HPDE6-E6E7 (cell line): Measurements from ENCODE around the gene STK32B.
"Not testable (repeated sequence)": the region's sequence is repeated elsewhere in the genome, so short reads cannot be mapped to it uniquely, and the experiment has no call there.

Source experiments
- DNase-seq: peaks from one replicate; pipeline ENCODE4 v3.0.0; 2011; ENCODE audit warnings: missing footprints; ENCODE audit errors: extremely low spot score

Gene STK32B

DNA sequence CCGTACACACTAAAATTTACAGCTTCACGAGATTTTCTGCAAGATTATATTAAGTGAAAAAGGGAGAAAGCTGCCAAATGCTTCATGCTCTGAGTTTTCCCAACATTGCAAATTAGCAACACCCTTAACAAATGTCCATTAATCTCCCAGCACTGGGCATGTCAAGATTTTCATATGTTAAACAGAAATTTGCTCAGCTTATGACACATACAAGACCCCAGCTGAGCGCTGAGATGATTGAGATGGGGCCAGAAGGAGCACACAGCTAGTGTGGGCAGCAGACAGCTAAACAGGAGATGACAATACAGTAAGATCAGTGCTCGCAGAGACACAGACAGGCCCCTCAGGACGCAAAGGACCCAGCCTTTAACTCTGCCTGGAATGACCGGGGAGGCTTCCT is 208.8 kb downstream of the STK32B start:
- no peak for DNase-seq

DNA sequence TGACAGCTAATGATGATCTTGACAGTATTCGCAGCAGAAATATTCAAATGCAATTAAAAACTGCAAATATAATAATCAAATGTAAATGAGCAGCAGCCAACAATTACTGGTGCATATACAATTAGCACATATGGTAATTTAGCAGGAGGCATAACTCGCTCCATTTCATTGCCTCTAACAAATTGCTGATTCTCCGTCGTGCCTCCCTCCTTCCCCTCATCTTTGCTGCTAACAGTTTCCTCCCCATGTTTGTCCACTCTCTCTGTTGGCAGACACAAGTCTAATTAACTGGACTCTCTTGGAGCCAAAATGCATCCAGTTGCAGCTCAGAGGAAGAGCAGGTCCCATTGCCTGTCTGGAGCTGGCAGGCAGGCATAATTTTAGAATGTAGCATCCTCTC is 210.6 kb downstream of the STK32B start:
- no peak for DNase-seq

DNA sequence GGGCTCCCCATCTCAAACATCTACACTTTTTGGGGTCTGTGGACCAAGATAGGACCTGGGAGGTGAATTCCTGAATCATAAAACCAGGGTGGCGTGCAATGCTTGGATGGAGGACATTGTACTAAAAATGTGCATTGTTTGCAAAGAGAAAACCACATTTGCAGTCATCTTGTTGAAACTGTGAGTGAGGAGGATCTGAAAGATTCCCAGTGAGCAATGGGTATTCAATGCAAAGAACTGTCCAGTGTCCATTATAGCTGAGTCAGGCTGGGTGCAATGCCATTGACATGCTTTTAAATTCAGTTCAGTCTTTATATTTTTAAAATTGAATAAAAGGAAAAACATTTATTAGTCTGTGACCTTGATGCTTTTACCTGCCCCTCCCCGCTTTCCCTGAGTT is 215.7 kb downstream of the STK32B start:
- no peak for DNase-seq

DNA sequence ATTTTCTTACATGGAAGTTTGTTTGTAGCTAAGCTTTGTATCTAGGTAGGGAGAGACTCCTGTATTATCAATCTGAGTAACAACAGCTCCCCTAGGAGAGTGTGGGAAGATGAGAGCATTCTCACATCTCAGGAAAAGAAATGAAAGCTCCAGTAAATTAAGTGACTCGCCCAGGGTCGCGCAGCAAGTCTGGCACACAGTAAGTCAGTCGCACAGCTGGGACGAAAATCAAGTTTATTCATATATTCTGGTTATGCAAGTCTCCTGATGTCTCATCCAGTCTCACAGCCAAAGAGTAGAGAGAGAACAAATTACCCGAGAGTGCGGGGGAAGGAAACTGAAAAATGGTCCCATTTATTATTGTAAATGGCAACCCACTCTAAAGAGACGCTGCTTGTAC is 216.1 kb downstream of the STK32B start:
- no peak for DNase-seq

DNA sequence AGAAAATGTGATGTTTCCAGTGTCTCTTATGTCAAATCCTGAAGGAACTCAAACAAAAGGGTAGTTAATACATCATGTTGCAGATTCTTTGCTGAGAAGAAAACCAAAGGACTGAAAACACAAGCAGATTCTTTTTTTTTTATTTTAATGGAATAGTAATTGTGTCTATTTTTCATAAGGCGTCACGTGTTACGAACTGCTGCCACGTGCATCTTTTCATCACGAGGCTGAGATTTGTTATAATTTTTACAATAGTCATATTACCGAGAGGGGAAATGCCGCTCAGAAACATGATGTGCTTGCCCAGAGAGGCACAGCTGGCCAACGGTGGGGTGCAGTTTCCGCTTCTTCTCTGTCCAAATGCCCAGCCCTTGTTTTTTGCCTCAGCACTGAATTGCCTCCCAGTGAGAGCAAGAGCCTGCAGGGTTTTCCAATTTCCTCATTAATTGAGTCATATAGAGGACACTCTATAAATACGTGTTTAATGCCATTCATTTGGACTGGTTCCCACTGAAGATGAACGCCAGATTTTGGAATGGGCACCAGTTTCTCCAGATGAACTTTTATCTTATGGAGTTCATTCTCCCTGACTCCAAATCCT is 225.3 kb downstream of the STK32B start:
- DNase-seq, result no peak

DNA sequence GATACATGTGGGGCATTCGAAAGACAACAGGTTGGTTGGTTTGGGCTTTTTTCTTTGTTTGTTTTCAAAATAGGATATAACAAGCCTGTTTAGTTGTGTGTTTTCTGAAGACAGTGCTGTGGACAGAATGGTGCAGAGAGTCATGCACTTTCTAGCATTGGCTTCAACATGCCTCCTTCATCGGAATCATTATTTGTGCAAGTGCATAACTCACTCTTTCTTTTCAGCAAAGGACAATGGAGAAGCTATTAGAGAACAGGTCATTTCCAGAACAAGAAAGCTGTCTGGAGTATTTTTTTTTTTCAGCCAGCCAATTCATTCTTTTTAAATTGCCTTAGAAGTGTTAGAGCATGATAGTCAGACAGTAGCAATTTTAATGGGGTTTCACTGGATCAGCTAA is 225.8 kb downstream of the STK32B start:
- DNase-seq, result no peak

DNA sequence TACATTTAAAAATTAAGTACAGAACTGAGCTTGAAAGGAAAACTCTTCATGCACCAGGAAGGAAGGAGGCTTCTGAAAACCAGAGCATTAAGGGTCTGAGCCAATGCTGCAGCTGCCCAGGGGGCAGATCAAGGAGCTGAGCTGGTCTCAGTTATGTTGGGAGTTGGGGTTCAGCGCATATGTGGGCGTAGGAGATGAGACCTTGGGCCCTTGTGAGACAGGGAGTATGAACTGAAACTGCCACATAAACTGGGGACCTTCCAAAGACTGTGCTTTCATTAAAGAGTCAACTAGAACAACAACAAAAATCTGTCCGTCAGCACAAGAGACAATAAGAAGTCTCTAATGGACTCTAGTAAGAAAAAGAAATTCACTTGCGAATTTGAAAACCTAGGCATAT is 226.9 kb downstream of the STK32B start:
- no peak for DNase-seq

DNA sequence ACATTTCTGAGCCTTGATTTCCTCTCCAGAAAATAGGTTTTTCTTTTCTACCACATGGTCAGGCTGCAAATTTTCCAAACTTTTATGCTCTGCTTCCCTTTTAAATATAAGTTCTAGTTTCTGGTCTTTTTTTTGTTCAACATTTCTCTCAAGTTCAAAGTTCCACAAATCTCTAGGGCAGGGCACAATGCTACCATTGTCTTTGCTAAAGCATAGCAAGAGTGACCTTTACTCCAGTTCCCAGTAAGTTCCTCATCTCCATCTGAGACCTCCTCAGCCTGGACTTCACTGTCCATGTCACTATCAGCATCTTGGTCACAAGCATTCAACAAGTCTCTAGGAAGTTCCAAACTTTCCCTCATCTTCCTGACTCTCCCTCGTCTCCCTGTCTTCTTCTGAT is 228.8 kb downstream of the STK32B start:
- not testable (repeated sequence) for DNase-seq

DNA sequence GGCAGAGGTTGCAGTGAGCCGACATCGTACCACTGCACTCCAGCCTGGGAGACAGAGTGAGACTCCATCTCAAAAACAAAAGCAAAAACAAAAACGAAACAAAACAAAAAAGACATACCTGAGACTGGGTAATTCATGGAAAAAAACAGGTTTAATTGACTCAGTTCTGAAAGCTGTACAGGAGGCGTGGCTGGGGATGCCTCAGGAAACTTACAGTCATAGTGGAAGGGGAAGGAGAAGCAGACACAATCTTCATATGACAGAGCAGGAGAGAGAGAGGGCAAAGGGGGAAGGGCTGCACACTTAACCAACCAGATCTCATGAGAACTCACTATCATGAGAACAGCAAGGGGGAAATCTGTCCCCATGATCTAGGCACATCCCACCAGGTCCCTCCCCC is 229.5 kb downstream of the STK32B start:
- DNase-seq, result no peak

DNA sequence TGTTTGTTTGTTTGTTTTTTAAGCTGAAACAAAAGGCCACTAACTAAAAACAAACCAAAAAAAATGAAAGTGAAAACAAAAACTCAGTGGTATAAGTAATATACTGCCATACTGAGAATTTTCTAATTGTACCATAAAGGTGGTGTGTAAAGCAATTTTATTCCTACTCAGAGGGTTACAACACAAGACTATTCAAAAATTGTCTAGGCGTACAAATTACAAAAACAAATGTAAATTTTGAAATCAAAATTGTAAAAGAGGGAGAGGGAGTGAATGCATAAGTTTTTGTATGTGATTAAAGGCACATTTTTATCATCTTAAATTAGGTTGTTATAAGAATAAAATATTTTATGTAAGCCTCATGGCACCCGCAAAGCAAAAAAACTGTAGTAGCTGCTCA is 232.6 kb downstream of the STK32B start:
- DNase-seq, result no peak

DNA sequence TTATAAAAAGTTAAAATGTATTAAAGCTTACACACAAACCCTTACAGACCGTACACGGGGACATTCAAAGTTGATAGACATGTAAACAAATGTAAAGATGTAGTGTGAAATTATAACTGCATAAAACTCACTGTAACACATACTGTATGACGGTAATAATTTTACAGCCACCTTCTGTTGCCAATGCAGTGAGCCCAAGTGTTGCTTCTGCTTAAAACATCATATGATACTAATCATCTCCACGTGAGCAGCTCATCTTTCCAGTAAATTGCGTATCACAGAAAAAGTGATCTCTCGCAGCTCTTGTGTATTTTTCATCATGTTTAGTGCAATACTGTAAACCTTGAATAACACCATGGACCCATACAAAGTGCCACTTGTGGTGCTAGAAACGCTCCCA is 233.2 kb downstream of the STK32B start:
- no peak for DNase-seq

DNA sequence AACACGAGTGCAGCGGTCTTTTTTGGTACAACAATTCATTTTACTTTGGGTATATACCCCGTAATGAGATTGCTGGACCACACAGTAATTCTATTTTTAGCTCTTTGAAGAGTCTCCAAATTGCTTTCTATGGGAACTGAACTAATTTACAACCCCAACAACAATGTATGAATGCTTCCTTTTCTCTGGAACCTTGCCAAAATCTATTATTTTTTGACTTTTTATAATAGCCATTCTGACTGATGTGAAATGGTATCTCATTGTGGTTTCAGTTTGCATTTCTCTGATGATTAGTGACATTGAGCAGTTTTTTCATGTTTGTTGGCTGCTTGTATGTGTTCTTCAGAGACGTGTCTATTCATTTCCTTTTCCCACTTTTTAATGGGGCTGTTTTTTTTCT is 240.8 kb downstream of the STK32B start:
- no peak for DNase-seq

DNA sequence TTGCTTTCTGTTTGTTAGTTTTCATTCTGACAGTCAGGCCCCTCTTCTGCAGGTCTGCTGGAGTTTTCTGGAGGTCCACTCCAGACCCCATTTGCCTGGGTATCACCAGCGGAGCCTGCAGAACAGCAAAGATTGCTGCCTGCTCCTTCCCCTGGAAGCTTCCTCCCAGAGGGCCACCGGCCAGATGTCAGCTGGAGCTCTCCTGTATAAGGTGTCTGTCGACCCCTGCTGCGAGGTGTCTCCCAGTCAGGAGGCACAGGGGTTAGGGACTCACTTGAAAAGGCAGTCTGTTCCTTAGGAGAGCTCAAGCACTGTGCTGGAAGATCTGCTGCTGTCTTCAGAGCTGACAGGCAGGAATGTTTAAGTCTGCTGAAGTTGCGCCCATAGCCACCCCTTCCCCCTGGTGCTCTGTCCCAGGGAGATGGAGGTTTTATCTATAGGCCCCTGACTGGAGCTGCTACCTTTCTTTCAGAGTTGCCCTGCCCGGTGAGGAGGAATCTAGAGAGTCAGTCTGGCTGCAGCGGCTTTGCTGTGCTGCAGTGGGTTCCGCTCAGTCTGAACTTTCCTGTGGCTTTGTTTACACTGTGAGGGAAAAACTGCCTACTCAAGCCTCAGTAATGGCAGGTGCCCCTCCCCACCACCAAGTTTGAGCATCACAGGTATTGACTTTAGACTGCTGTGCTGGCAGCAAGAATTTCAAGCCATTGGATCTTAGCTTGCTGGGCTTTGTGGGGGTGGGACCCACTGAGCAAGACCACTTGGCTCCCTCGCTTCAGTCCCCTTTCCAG is 246.9 kb downstream of the STK32B start:
- DNase-seq, result not testable (repeated sequence)

DNA sequence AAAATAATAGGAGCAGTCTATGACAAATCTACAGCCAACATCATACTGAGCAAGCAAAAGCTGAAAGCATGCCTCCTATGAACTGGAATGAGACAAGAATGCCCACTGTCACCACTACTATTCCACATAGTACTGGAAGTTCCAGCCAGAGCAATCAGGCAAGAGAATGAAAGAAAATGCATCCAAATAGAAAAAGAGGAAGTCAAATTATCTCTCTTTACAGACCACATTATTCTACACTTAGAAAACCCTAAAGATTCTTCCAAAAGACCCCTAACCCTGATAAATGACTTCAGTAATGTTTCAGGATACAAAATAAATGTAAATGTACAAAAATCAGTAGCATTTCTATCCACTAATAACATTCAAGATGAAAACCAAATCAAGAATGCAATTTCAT is 249.0 kb downstream of the STK32B start:
- DNase-seq, result no peak

DNA sequence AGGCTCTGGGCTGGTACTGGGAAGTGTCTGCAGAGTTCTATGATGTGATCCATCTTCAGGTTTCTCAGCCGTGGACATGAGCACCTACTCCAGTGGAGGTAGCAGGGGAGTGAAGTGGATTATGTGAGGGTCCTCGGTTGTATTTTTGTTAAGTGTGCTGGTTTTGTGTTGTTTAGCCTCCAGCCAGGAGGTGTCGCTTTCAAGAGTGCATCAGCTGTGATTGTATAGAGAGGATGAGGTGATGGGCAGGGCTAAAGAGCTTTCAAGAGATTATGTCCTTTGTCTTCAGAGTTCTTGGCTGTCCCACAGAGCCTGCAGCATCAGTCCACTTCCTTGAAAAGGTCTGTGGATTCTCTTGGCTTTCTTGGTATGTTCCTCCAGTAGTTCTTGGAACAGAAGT is 256.6 kb downstream of the STK32B start:
- no peak for DNase-seq

DNA sequence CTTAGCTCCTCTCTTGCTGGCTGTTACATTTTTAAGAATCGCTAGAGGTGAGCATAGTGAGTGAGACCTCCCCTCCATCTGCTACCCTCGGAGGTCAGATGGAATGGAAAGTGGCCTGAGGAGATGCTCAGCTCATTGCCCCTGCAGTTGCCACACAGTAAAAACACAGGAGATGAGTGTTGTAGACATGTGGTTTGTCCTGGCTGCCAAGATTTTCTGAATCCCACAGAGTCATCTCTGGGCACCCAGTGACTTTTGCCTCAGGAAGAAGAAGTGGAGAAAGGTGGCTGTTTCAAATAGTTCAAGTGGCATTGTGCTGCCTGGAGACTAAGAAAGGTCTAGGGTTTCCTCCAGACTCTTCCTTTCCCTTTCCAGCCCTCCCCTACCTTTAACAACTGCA is 271.0 kb downstream of the STK32B start:
- DNase-seq, result no peak

DNA sequence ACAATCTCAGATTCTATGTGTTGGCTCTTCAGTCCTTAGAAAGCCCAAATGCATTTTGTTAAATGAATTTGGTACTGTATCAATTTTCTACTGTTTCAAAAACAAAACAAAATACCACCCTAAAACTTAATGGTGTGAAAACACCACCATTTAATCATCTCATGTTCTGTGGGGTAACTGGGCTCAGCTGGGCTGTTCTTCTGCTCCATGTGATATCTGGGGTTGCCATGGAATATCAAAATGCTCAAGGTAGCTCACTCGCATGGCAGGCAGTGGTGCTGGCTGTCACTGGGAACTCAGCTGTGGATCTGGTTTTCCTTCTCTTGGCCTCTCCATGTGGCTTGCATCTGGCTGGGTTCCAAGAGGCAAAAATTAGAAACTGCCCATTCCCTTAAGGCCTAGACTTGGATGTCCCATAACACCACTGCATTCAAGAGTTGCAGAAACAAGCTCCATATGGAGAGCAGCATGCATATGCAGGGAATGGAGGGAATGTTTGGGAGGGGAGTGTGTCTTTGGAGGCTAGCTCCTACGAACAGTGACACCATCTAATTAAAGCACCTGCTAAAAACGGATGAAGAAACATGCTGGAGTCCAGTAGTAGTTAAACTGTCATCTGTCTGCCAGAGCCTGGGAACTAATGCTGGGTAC is 279.2 kb downstream of the STK32B start:
- DNase-seq, result no peak

DNA sequence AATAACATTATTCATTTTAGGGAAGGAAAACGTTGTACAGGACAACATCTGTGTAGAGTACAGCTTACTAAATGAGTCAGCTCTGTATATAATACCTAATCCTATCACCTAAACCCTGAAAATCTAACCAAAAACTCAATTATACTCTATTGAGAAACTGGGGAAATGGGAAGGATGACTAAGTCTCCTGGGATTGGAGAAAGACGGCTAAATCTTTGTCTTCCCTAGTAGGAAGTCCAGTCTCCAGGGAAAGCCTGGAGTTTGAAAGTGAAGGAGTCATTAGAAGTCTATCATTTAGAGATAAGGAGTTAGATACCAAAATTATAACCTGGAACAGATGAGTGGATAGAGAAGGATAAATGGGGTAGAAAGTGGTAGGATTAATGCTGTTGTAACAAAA is 286.5 kb downstream of the STK32B start:
- no peak for DNase-seq

DNA sequence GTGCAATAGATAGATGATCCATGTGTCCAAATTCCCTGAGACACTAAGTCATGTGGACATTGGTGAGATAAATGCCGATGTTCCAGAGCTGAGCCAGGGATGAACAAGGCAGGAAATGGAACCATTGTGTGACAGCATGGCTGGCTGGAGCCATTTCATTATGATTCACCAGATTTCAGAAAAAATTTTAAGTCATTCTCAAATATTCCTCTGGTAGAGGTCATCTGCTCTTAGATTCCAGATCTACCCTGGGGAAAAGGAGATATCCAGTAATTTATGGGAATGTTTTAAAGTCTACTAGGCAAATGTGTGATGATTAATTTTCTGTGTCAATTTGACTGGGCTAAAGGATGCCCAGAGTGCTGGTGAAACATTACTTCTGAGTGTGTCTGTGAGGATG is 287.3 kb downstream of the STK32B start:
- DNase-seq, result no peak

DNA sequence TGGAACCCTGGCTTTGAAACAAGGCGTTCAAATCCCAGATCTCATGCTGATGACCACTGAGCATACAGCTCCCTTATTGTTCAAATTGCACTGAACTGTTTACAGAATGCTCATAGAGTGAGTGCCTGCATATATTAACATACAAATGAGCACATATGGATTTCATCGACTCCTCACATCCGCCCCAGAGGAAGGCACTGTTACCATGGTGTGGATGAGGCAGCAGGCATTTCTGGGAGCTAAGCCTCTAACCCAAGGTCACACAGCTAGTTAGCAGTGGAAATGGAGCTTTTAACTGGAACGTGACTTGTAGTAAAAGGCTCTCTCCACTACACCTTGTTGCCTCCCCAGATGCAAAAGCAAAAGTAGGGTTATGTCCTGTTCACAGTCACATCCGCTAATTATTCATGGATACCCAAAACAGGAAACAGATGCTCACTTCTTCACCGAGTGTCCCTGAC is 289.7 kb downstream of the STK32B start:
- DNase-seq, result no peak

DNA sequence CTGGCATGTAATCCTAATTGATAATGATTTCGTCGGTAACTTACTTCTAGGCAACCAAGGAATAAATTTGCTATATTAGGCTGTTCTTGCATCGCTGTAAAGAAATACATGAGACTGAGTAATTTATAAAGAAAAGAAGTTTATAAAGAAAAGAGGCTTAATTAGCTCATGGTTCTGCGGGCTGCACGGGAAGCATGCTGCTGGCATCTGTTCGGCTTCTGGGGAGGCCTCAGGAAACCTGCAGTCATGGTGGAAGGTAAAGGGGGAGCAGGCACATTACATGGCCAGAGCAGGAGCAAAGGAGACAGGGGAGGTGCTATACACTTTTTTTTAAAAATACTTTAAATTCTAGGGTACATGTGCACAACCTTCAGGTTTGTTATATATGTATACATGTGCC is 290.2 kb downstream of the STK32B start:
- DNase-seq, result no peak

DNA sequence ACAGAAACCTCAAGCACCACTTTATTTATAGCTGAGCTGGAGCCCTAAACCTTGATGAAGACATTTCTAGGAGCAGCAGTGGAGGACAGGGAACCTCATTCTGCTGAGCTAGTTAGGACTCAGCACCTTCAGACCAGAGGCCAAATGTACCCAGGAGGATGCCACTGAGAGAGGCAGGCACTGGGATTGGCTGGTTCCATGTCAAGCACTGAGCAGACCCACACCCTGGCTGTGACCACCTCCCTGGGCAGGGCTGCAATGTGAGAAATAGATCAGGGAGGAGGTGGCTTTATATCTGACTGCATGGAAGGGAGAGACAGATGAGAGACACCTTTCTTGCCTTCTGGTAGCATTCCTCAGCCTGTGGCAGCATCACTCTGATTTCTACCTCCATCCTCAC is 304.6 kb downstream of the STK32B start:
- DNase-seq, result no peak

DNA sequence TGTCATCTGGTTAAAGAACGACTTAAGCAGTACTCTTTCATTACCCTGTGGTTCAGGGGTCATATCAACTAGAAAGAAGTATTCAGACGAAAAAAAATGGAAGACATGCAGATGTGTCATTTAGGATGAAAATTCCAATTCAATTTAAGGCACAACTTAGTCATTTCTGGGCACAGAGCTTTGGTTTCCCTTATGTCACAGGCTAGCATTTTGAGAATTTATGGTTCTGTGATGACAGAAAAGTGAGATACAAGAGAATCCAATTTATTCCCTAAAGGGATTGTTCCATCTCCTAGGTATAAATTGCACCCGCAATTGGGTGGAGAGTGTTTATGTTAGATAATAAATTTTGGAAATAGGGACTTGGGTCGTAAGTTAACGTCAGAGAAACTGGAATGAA is 306.6 kb downstream of the STK32B start:
- no peak for DNase-seq
